HG03139 (cell line): ENCODE results near the gene GET4.
"Not testable (repeated sequence)": the region's sequence is repeated elsewhere in the genome, so short reads cannot be mapped to it uniquely, and the experiment has no call there.

Source experiments
- ATAC-seq: cut with Tn5 transposase; IDR thresholded peaks from one replicate; pipeline ENCODE4 v1.9.1; 2021; ENCODE audit not compliant: unreplicated experiment

The GET4 gene

GRCh38 chr7:868189-868486 is 8.2 kb upstream of the GET4 start:
- ATAC-seq, result no peak

GRCh38 chr7:869348-869747 is 7.0 kb upstream of the GET4 start:
- no peak for ATAC-seq

DNA sequence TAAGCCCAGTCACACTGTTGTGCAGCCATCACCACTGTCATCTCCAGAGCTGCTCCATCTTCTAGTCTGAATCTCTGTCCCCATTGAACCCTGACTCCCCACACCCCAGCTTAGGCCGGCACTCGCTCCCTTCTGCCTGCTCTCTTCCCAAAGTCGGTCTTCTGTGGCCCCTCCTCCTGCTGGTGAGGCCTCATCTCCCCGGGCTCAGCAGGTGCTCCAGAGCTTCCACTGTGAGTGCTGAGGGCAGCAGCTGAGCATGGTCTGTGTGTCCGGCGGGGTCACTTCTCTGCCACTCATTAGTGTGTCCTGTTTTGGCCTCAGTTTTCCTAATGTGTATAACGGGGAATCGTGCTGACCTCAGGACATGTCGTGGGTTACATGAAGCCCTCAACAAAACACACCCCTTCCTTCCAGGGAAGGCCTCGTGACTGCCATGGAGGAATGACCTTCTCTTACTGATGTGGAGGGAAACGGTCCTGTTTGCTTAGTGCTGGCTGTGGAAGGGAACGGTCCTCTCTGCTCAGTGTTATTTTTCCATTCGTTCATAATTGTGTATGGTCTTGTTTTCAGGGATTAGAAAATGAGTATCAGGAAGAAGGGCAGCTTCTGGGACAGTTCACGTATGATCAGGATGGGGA is 4.3 kb upstream of the GET4 start:
- no peak for ATAC-seq

GRCh38 chr7:872685-873084 is 3.7 kb upstream of the GET4 start:
- not testable (repeated sequence) for ATAC-seq

DNA sequence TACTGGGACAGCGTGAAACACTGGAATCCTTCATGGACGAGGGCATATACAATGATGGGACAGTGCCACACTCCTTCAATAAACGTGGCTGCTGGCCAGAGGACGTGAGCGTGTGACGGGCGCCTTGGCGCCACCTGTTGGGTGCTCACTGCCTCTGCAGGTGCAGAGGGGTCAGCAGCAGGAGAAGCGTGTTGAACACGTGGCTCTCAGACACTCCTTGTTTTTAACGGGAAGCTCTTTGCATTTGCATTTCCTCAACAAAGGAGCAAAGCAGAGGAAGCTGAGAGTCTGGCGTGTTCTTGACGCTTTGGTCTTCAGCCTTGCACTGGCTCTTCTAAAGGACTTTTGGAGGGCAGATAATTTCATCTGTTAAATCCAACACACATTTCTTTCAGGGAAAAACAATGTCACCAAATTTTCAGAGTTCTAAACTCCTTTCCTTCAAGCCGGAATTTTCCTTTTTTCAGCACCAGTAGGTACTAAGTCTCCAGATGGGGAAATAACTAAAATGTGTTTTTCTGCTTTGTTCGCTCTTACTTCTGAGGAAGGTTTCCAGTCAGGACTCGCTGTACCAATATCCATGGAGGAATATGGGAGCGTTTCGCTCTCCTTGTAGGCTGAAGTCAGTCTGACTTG is 2.9 kb upstream of the GET4 start:
- ATAC-seq, result no peak

GRCh38 chr7:874031-874749 is 2.2 kb upstream of the GET4 start:
- ATAC-seq, result no peak

DNA sequence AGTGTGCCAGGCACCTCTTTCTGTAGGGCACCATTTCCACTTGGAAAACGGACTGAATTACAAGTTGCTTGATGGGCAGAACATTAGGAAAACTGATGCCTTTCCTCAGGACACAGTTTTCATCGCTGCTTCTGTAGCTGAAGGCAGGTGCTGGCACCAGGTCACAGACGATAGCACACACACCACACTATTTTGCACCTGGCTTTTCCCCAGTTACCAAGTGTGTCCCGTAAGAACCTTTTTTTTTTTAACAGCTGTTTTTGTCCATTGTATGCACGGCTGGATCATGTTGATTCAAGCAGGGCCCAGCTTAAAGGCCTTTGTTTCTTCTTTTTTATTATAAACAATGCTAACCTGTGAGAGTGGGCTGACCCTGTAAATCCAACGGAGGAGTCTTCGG is 1.3 kb upstream of the GET4 start:
- ATAC-seq, result no peak

GRCh38 chr7:875476-876076 is 778 bp upstream of the GET4 start:
- no peak for ATAC-seq

- ATAC-seq, result no peak
Observed at GRCh38 chr7:876972-877311, 588 bp downstream of the GET4 start.

GRCh38 chr7:877312-878232 is 1.2 kb downstream of the GET4 start:
- no peak for ATAC-seq

GRCh38 chr7:879093-879492 is 2.7 kb downstream of the GET4 start:
- no peak for ATAC-seq

DNA sequence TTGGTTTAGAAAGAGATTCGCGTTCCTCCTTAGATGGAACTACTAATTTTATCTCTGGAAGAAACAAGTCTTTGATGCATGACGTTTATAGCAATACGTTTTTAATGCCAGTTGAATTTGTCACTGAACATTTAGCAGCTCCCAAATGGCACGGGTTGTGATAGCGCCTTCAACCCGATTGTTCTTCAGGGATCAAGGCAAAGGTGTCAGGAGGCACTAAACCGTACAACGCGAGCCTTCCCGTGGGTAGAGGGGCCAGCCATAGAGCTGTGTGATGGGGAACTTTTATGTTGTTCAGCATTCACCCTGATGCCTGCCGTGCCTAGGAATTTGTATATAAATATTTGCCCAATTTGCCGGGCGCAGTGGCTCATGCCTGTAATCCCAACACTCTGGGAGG is 3.4 kb downstream of the GET4 start:
- ATAC-seq, result no peak

DNA sequence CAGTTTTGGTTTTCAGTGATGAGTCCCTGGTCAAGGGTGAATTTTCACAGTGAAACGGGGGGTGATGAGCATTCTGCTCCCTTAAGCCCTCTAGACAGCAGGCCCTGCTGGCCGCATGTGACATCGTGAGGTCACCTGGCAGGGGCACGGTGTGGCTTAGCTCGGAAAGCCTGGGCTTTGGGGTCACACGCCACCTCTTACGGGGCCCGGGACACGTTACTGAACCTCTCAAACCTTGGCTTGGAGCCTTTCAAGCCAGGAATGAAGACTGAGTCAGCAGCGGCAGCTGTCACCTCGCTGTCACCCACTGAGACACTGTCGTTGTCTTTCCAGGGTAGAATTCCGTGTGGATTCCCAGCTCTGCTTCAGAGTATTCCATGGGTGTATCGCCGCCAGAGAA is 4.1 kb downstream of the GET4 start:
- ATAC-seq, result no peak

DNA sequence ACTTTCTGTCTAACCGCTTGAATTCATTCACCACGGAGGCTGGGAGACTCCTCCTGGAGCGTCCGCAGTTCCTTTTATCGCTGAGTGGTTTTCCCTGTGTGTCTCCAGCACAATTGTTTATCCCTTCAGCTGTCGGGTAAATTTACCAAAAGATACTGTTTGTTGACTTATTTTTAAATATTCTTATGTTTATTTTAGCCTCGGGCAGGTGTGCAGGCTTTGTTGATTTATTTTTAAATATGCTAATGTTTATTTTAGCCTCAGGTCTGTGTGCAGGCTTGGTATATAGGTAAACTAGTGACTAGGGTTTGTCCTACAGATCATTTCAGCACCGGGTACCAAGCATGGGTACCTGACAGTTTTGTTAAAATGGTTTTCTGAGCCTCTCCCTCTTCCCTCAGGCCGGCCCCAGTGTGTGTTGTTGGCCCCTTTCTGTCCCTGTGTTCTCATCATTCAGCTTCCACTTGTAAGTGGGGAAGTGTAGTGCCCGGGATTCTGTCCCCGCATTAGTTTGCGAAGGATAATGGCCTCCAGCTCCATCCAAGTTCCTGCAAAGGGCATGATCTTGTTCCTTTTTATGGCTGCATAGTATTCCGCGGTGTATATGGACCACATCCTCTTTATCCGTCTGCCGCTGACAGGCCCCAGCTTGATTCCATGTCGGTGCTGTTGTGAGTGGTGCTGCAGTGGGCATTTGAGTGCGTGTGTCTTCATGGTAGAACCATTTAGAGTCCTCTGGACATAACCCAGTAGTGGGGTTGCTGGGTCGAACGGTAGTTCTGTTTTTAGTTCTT is 5.3 kb downstream of the GET4 start:
- ATAC-seq, result no peak

- ATAC-seq, result no peak
Observed at GRCh38 chr7:882336-883035, 6.1 kb downstream of the GET4 start.

DNA sequence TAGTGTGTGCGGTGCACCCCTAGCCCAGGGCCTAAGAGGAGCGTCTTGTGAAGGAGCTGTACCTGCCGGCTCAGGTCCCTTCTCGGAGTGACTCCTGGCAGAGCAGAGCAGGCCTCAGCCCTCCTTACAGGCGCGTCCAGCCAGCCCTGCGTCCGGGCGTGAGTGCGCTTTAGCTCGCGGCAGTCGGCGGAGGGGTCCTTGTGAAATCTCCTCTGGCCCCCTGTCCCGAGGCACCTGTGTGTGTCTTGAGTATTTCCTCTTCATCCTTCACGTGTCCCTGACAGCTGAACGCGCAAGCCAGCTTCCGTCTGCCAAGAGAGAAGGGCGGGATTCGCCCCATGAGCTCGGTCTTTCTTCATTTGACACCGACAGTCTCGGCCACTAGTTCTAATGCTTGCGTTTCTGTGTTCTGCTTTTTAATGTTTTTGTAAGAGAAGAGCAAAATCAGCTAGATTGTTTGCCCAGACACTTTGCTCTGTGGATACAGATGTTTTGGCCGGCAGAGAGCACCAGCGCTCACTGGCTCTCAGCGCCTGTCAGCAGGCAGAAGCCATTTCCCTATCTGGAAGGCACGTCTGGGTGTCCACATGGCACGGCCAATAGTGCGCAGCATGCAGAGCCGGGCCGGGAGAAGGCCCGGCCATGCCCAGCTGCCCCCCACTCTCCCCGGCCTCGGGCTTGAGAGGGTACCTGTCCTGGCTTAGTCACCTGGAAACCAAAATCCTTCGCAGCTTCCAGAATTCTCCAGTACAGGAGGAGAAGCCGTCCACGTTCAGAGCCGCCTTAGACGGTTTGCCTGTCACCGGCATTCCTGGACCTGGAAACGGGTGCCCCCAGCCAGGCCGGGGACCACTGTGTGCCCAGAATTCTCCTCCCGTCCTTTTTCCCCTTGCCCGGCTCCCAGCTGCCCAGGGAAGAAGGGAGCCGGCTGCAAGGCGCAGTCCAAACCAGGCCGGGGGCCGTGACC is 7.0 kb downstream of the GET4 start:
- no peak for ATAC-seq

DNA sequence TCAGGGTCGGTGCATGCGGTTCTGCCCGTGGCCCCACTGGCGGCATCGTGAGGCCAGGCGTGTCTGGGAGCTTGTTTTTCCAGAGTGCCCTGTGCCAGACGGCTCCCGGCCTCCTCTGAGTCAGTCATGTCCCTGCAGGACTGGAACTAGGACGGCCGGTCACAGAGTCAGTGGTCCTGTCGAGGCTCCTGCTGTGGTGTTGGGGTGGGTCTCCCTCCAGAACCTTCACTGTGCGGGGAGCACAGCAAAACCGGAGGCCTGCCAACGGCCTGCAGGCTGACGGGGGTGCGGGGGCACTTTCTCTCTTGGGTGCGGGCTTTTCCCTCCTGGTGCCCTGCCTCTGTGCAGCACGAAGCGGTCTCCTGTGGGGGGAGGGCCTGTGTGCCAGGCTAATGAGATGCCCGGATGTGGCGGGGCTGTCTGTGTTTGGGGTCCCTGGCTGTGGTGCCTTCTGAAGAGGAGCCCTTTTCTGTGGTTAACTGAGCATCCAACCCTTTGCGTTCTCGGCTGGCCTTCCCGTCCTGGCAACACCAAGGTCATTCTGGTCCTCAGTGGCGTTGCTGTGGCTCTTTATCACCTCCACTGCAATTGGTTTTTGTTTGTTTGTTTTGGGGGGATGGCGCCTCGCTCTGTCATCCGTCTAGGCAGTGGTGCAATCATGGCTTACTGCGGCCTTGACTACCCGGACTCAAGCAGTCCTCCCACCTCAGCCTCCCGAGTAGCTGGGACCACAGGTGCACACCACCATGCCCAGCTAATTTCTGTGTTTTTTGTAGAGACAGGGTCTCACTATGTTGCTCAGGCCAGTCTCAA is 8.0 kb downstream of the GET4 start:
- no peak for ATAC-seq
